ENCODE measurements around the gene USP5. TPM values are rescaled to one million over a fixed set of nuclear protein-coding genes. Genes with fewer than 3 reads are reported as not detected.
A peak's percentile ranks its signal among the peaks of the same experiment; 100 is the strongest.
"Not testable (repeated sequence)": the region's sequence is repeated elsewhere in the genome, so short reads cannot be mapped to it uniquely, and the experiment has no call there.

USP5 gene
- polyA plus RNA-seq, 4 donors: 56.5 to 71.2 (median 61.1) TPM

GRCh38 chr12:6883252-6883651 is 31.3 kb downstream of the USP5 start:
- no peak for DNase-seq (ENCODE audit: low read depth in 4 of 4, low spot score in 3 of 4)

- no peak for DNase-seq (ENCODE audit: low read depth in 4 of 4, low spot score in 3 of 4)
Measured at GRCh38 chr12:6883683-6884082, 31.7 kb downstream of the USP5 start.

- no peak for DNase-seq (ENCODE audit: low read depth in 4 of 4, low spot score in 3 of 4)
Measured at GRCh38 chr12:6884539-6884938, 32.6 kb downstream of the USP5 start.

- not testable (repeated sequence) for DNase-seq (ENCODE audit: low read depth in 4 of 4, low spot score in 3 of 4)
Measured at GRCh38 chr12:6886206-6886999, 34.5 kb downstream of the USP5 start.

GRCh38 chr12:6887460-6887859 is 35.5 kb downstream of the USP5 start:
- DNase-seq (ENCODE audit: low read depth in 4 of 4, low spot score in 3 of 4): no peak

GRCh38 chr12:6888360-6888759 is 36.4 kb downstream of the USP5 start:
- no peak for DNase-seq (ENCODE audit: low read depth in 4 of 4, low spot score in 3 of 4)

GRCh38 chr12:6888794-6889193 is 36.8 kb downstream of the USP5 start:
- not testable (repeated sequence) for DNase-seq (ENCODE audit: low read depth in 4 of 4, low spot score in 3 of 4)

GRCh38 chr12:6889775-6890573 is 38.0 kb downstream of the USP5 start:
- DNase-seq (ENCODE audit: low read depth in 4 of 4, low spot score in 3 of 4): not testable (repeated sequence)

GRCh38 chr12:6890789-6891645 is 39.1 kb downstream of the USP5 start:
- DNase-seq (ENCODE audit: low read depth in 4 of 4, low spot score in 3 of 4): peak; percentile 94 to 96 (median 95)

GRCh38 chr12:6891646-6892001 is 39.7 kb downstream of the USP5 start:
- no peak for DNase-seq (ENCODE audit: low read depth in 4 of 4, low spot score in 3 of 4)

- DNase-seq (ENCODE audit: low read depth in 4 of 4, low spot score in 3 of 4): not testable (repeated sequence)
Measured at GRCh38 chr12:6892683-6893082, 40.7 kb downstream of the USP5 start.

GRCh38 chr12:6894321-6894720 is 42.4 kb downstream of the USP5 start:
- no peak for DNase-seq (ENCODE audit: low read depth in 4 of 4, low spot score in 3 of 4)

- DNase-seq (ENCODE audit: low read depth in 4 of 4, low spot score in 3 of 4): no peak
Measured at GRCh38 chr12:6896846-6897435, 45.0 kb downstream of the USP5 start.

- DNase-seq (ENCODE audit: low read depth in 4 of 4, low spot score in 3 of 4): no peak
Measured at GRCh38 chr12:6899427-6899826, 47.5 kb downstream of the USP5 start.

- DNase-seq (ENCODE audit: low read depth in 4 of 4, low spot score in 3 of 4): no peak
Measured at GRCh38 chr12:6899837-6900519, 48.0 kb downstream of the USP5 start.

GRCh38 chr12:6902448-6902847 is 50.5 kb downstream of the USP5 start:
- no peak for DNase-seq (ENCODE audit: low read depth in 4 of 4, low spot score in 3 of 4)

GRCh38 chr12:6903722-6904121 is 51.8 kb downstream of the USP5 start:
- DNase-seq (ENCODE audit: low read depth in 4 of 4, low spot score in 3 of 4): no peak

GRCh38 chr12:6904280-6905276 is 52.6 kb downstream of the USP5 start, which contains the start of gene LRRC23:
TSS of gene LRRC23 (plus strand) at chr12:6904822. CDS start at chr12:6905634, 812 bp downstream.
- DNase-seq (ENCODE audit: low read depth in 4 of 4, low spot score in 3 of 4): peak; percentile 91 to 97 (median 96)
